GM20000 (cell line): ENCODE measurements around the gene AKR1D1.
"Not testable (repeated sequence)": the region's sequence is repeated elsewhere in the genome, so short reads cannot be mapped to it uniquely, and the experiment has no call there.

Source experiments
- DNase-seq: peaks from one replicate; pipeline ENCODE4 v3.0.0; 2012; ENCODE audit warnings: low spot score
- CTCF ChIP-seq: IDR thresholded peaks from 2 replicates; pipeline ENCODE4 v1.5.1; 2012; ENCODE audit warnings: mild to moderate bottlenecking, control low read depth; ENCODE audit errors: extremely low read depth, missing control alignments

AKR1D1 gene

GRCh38 chr7:138089080-138089901 lies 13.0 kb downstream of the AKR1D1 start:
- no peak for DNase-seq
- TF ChIP-seq CTCF, result no peak

GRCh38 chr7:138091032-138091431 lies 14.8 kb downstream of the AKR1D1 start:
- DNase-seq, result no peak

GRCh38 chr7:138091840-138092239 lies 15.6 kb downstream of the AKR1D1 start:
- not testable (repeated sequence) for DNase-seq

More at GRCh38 chr7:138091032-138091431, 14.8 kb downstream of the AKR1D1 start:
- no peak for TF ChIP-seq CTCF

- no peak for TF ChIP-seq CTCF
- no peak for DNase-seq
Measured at GRCh38 chr7:138092486-138093028, 16.3 kb downstream of the AKR1D1 start.

- no peak for TF ChIP-seq CTCF
- no peak for DNase-seq
Measured at GRCh38 chr7:138095972-138096935, 20.0 kb downstream of the AKR1D1 start.

- DNase-seq, result peak; percentile 32
Measured at GRCh38 chr7:138097064-138097741, 20.9 kb downstream of the AKR1D1 start.

More at GRCh38 chr7:138097064-138097741, 20.9 kb downstream of the AKR1D1 start:
- no peak for TF ChIP-seq CTCF
